ENCODE measurements around the gene PCF11. TPM values are rescaled to one million over a fixed set of nuclear protein-coding genes. Genes with fewer than 3 reads are reported as not detected.

Gene PCF11
- total and polyA plus RNA-seq, 2 of the 13 experiments (the other 11 are each of a cell fraction or from before 2014, with no cell fraction given) = 40.3 to 47.7 TPM

GRCh38 chr11:83156996-83157593 lies at the start of gene PCF11 (continued):
- no peak; the same call in 1 of the 2 replicates for TF ChIP-seq ZNF782 (CRISPR knock-in tag; IDR thresholded peaks at IDR 0.05; ENCODE audit: borderline replicate concordance)
- TF ChIP-seq LCORL (IDR thresholded peaks at IDR 0.05) = no peak
- TF ChIP-seq LCORL (CRISPR knock-in tag; IDR thresholded peaks at IDR 0.05) = no peak
- TF ChIP-seq MYNN (CRISPR knock-in tag; IDR thresholded peaks at IDR 0.05; ENCODE audit: low read depth) = no peak
- no peak for TF ChIP-seq TRIM22 (IDR thresholded peaks at IDR 0.05)
- TF ChIP-seq SIX4 (CRISPR knock-in tag; IDR thresholded peaks at IDR 0.05) = peak; percentile 23; the same call in 1 of the 2 replicates
- no peak for TF ChIP-seq ZNF773 (CRISPR knock-in tag; IDR thresholded peaks at IDR 0.05; ENCODE audit: borderline replicate concordance)
- no peak for TF ChIP-seq ZNF326 (CRISPR knock-in tag; IDR thresholded peaks at IDR 0.05; ENCODE audit: borderline replicate concordance)
- TF ChIP-seq CC2D1A (CRISPR knock-in tag; IDR thresholded peaks at IDR 0.05) = peak; percentile 26; the same call in 1 of the 2 replicates
- 0 out of 2 replicates have a peak, but pooled peaks have one; percentile 62 for TF ChIP-seq ZNF256 (CRISPR knock-in tag; conservative IDR thresholded peaks at IDR 0.05)
- TF ChIP-seq ZSCAN20 (CRISPR knock-in tag; IDR thresholded peaks at IDR 0.05; ENCODE audit: borderline replicate concordance) = no peak
- TF ChIP-seq ATF5 (CRISPR knock-in tag; IDR thresholded peaks at IDR 0.05; ENCODE audit: low read depth) = no peak
- no peak for TF ChIP-seq SCMH1 (CRISPR knock-in tag; IDR thresholded peaks at IDR 0.05; ENCODE audit: borderline replicate concordance)
- peak; percentile 68 for TF ChIP-seq ZBTB43 (CRISPR knock-in tag; conservative IDR thresholded peaks at IDR 0.05)
- TF ChIP-seq KAT7 (CRISPR knock-in tag; IDR thresholded peaks at IDR 0.05; ENCODE audit: borderline replicate concordance) = peak; percentile 80; the same call in 1 of the 2 replicates
- TF ChIP-seq ZBTB38 (CRISPR knock-in tag; IDR thresholded peaks at IDR 0.05) = no peak
- TF ChIP-seq ZNF343 (CRISPR knock-in tag; IDR thresholded peaks at IDR 0.05) = no peak
- peak; percentile 60; the same call in 1 of the 2 replicates for TF ChIP-seq ATF7-NPFF (CRISPR knock-in tag; IDR thresholded peaks at IDR 0.05; ENCODE audit: low read depth)
- no peak for TF ChIP-seq PCBP2 (optimal IDR thresholded peaks at IDR 0.05; ENCODE audit: low read depth, low read length, poor library complexity, severe bottlenecking)
- TF ChIP-seq EED (CRISPR knock-in tag; IDR thresholded peaks at IDR 0.05) = no peak
- TF ChIP-seq IRF9 (CRISPR knock-in tag; IDR thresholded peaks at IDR 0.05; ENCODE audit: borderline replicate concordance) = no peak
- TF ChIP-seq MEIS1 (CRISPR knock-in tag; IDR thresholded peaks at IDR 0.05; ENCODE audit: borderline replicate concordance) = no peak
- no peak for TF ChIP-seq ZNF672 (CRISPR knock-in tag; IDR thresholded peaks at IDR 0.05)
- TF ChIP-seq ATF7 (IDR thresholded peaks at IDR 0.05) = no peak
- TF ChIP-seq ATF7 (CRISPR knock-in tag; IDR thresholded peaks at IDR 0.05) = no peak
- TF ChIP-seq HDAC1 (CRISPR knock-in tag; IDR thresholded peaks at IDR 0.05) = peak; percentile 55
- TF ChIP-seq ADNP (CRISPR knock-in tag; IDR thresholded peaks at IDR 0.05) = no peak
- no peak for TF ChIP-seq ZFP36L1 (CRISPR knock-in tag; IDR thresholded peaks at IDR 0.05)
- TF ChIP-seq ETV5 (CRISPR knock-in tag; IDR thresholded peaks at IDR 0.05; ENCODE audit: borderline replicate concordance) = no peak; the same call in 1 of the 2 replicates
